Measurements from ENCODE around the gene OR10D3.
"Not testable (repeated sequence)": the region's sequence is repeated elsewhere in the genome, so short reads cannot be mapped to it uniquely, and the experiment has no call there.

The OR10D3 gene

GRCh38 chr11:124183068-124183467 is at the start of gene OR10D3:
OR10D3 (plus strand) TSS chr11:124183345; CDS start chr11:124185270, 1,925 bp downstream.
- no peak for DNase-seq

GRCh38 chr11:124143034-124143433 is 40.1 kb upstream of the OR10D3 start:
- no peak for DNase-seq

GRCh38 chr11:124147951-124148350 is 35.2 kb upstream of the OR10D3 start:
- DNase-seq = no peak

GRCh38 chr11:124150684-124151083 is 32.5 kb upstream of the OR10D3 start:
- DNase-seq = no peak

- DNase-seq = no peak
These were observed 30.3 kb upstream of the OR10D3 start for GRCh38 chr11:124152770-124153407.

GRCh38 chr11:124153821-124154220 is 29.3 kb upstream of the OR10D3 start:
- no peak for DNase-seq

- DNase-seq = no peak
These were observed 23.7 kb upstream of the OR10D3 start for GRCh38 chr11:124159481-124159880.

- no peak for DNase-seq
These were observed 22.2 kb upstream of the OR10D3 start for GRCh38 chr11:124160986-124161385.

- DNase-seq = no peak
These were observed 15.3 kb upstream of the OR10D3 start for GRCh38 chr11:124167826-124168231.

GRCh38 chr11:124168796-124169195 is 14.3 kb upstream of the OR10D3 start:
- DNase-seq = no peak

- DNase-seq = not testable (repeated sequence)
These were observed 12.8 kb upstream of the OR10D3 start for GRCh38 chr11:124170315-124170714.

- DNase-seq = no peak
These were observed 12.2 kb upstream of the OR10D3 start for GRCh38 chr11:124170801-124171586.

- no peak for DNase-seq
These were observed 11.0 kb upstream of the OR10D3 start for GRCh38 chr11:124172101-124172500.

GRCh38 chr11:124172599-124172998 is 10.5 kb upstream of the OR10D3 start:
- no peak for DNase-seq

GRCh38 chr11:124174001-124174583 is 9.1 kb upstream of the OR10D3 start:
- DNase-seq = no peak

- DNase-seq = no peak
These were observed 6.0 kb upstream of the OR10D3 start for GRCh38 chr11:124176925-124177715.

- DNase-seq = no peak
These were observed 3.8 kb upstream of the OR10D3 start for GRCh38 chr11:124179310-124179709.

- DNase-seq = no peak
These were observed 7.4 kb downstream of the OR10D3 start for GRCh38 chr11:124190298-124191139.

GRCh38 chr11:124193221-124194010 is 10.3 kb downstream of the OR10D3 start:
- DNase-seq = no peak

- no peak for DNase-seq
These were observed 11.4 kb downstream of the OR10D3 start for GRCh38 chr11:124194293-124195188.

All from CD4-positive, alpha-beta T cell treated with Interleukin-17A for 1 hour (primary cell).